ENCODE data around the gene IL2RA. TPM values are rescaled to one million over a fixed set of nuclear protein-coding genes. Genes with fewer than 3 reads are reported as not detected.

The IL2RA gene
- total RNA-seq, 1 experiment from 2014 or later = not detected

GRCh38 chr10:5976512-5977470 lies 85.4 kb downstream of the IL2RA start:
- Histone ChIP-seq H3K79me1 (ENCODE audit: insufficient read depth, low read depth, low read length, poor library complexity, severe bottlenecking) (no peaks in the 10 kb centered on the region), H3K27ac (ENCODE audit: insufficient read length, low read depth, low read length) (no peak overlapping the region), H3K23me2 (ENCODE audit: insufficient read length, low read depth, low read length, poor library complexity, severe bottlenecking) (no peaks in the 10 kb centered on the region), H3K23ac (ENCODE audit: insufficient read length, low read depth, low read length) (no peak overlapping the region), H3K56ac (ENCODE audit: insufficient read length, low read depth, low read length) (no peak overlapping the region), H4K91ac (ENCODE audit: insufficient read length, low read depth, low read length) (no peak overlapping the region), H3K27me3 (ENCODE audit: insufficient read depth, low read length) (peaks cover 10% of the 10 kb centered on the region; the same call in 1 of the 2 replicates), H3K79me2 (ENCODE audit: insufficient read depth, low read length) (no peaks in the 10 kb centered on the region), H3T11ph (ENCODE audit: low read length) (no peak overlapping the region), H3K4me1 (ENCODE audit: insufficient read depth, low read length) (no peaks in the 10 kb centered on the region; the same call in 1 of the 2 replicates), H2AFZ (ENCODE audit: low read length) (no peak overlapping the region), H3K4me2 (ENCODE audit: insufficient read depth, insufficient read length, low read length) (peak overlapping the region; percentile 48), H2BK12ac (ENCODE audit: insufficient read length, low read depth, low read length) (no peak overlapping the region), H2BK20ac (ENCODE audit: low read depth, low read length, poor library complexity, severe bottlenecking) (no peak overlapping the region), H3K4ac (ENCODE audit: low read depth, low read length) (no peak overlapping the region), H2BK5ac (ENCODE audit: insufficient read length, low read length) (no peak overlapping the region), H3K9ac (ENCODE audit: extremely low read depth, insufficient read length, low read length) (no peak overlapping the region), H2AK5ac (ENCODE audit: insufficient read length, low read length) (no peak overlapping the region), H2BK15ac (ENCODE audit: low read depth, low read length) (no peak overlapping the region), H3K18ac (ENCODE audit: insufficient read length, low read depth, low read length) (no peak overlapping the region), H4K8ac (replicated peaks; ENCODE audit: insufficient read length, low read depth, low read length) (no peak overlapping the region), H4K5ac (ENCODE audit: insufficient read length, low read depth, low read length) (no peak overlapping the region), H3K14ac (ENCODE audit: insufficient read depth, low read length) (no peak overlapping the region), H4K20me1 (ENCODE audit: control insufficient read depth, insufficient read depth, insufficient read length) (no peaks in the 10 kb centered on the region), H2BK120ac (ENCODE audit: low read depth, low read length, poor library complexity, severe bottlenecking) (no peak overlapping the region), H3K9me3 (ENCODE audit: control insufficient read depth, low read depth, low read length) (no peaks in the 10 kb centered on the region)
- H3K36me3 Mint-ChIP-seq (ENCODE audit: insufficient read depth in 1 of 3, low read depth in 3 of 3) = peaks cover 0 to 2% (median 0%) of the 10 kb centered on the region in 3 experiments; a peak in 2 of 7 replicates
- peak; percentile 57 for DNase-seq
- H3K4me3 Mint-ChIP-seq = peak overlapping the region; percentile 72 to 90
- no CpG with 5 or more reads among the region's 82 CpGs for WGBS (ENCODE audit: extremely low coverage, insufficient read length, low lambda C conversion rate)
- TF ChIP-seq CTCF (conservative IDR thresholded peaks at IDR 0.05) = no peak
- peaks cover 73% of the 10 kb centered on the region for H3K27me3 Mint-ChIP-seq (ENCODE audit: low read depth)
- no peaks in the 10 kb centered on the region; a peak in 1 of 5 replicates for H3K9me3 Mint-ChIP-seq
- H3K27ac Mint-ChIP-seq = no peak overlapping the region
- peaks cover 7 to 9% of the 10 kb centered on the region in 2 experiments for H3K4me1 Mint-ChIP-seq

All from H9 (cell line).